Ectodermal cell (in vitro differentiated cells): ENCODE measurements around the gene GPC3.
"Not testable (repeated sequence)": the region's sequence is repeated elsewhere in the genome, so short reads cannot be mapped to it uniquely, and the experiment has no call there.

ENCODE experiments used
- H3K27ac ChIP-seq: 2 replicates; pipeline ENCODE4 v1.7.0; 2013; ENCODE audit warnings: mild to moderate bottlenecking, low read depth, low read length; ENCODE audit not compliant: insufficient read depth, poor library complexity, severe bottlenecking
- H3K27me3 ChIP-seq: 2 replicates; pipeline ENCODE4 v1.7.0; 2013; ENCODE audit warnings: mild to moderate bottlenecking, low read length; ENCODE audit not compliant: insufficient read depth, control insufficient read depth, poor library complexity, severe bottlenecking
- H3K36me3 ChIP-seq: one replicate; pipeline ENCODE4 v1.7.0; 2013; ENCODE audit warnings: low read length; ENCODE audit not compliant: control insufficient read depth, insufficient read depth
- H3K4me1 ChIP-seq: one replicate; pipeline ENCODE4 v1.7.0; 2013; ENCODE audit warnings: low read length; ENCODE audit not compliant: control insufficient read depth, insufficient read depth
- H3K4me3 ChIP-seq: 2 replicates; pipeline ENCODE4 v1.7.0; 2013; ENCODE audit warnings: low read depth, low read length, control low read depth; ENCODE audit not compliant: insufficient read depth
- H3K9me3 ChIP-seq: 2 replicates; pipeline ENCODE4 v1.7.0; 2013; ENCODE audit warnings: mild to moderate bottlenecking, low read length, moderate library complexity; ENCODE audit not compliant: control insufficient read depth
- WGBS, 2 experiments: methylation state at CpG; one replicate each; pipeline ENCODE4 v1.1.7; 2013; ENCODE audit warnings: missing lambda C conversion rate in 2 of 2; 5-methylcytosine and 5-hydroxymethylcytosine counted together

The GPC3 gene

DNA sequence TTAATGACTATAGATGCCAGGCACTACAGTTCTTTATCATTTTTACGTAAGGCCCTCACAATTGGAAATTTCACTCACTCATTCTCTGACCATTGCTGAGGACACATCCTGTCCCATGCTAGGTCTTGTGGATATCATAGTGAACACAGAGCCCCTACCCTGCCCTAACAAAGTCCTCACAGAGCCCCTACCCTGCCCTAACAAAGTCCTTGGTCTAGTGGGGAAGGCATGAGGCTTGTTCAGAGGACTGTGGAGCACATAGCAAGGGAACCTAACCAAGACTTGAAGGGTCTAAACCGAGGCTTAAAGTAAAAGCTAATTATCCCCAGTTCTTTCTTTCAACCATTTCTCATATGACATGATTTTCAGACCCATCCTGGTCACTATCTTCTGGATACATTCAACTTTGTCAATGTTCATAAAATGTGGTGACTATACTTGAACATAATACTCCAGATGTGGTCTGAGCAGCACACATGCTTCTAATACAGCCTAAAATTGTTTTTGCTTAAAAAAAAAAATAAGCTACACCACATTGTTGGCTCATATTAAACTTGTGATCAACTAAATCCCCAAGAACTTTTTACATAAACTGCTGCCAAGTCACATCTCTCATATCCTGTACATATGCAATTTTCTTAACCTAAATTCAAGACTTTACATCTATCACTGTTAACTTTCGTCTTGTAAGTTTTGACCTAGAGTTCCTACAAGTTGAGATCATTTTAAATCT is 77.0 kb downstream of the GPC3 start:
- Histone ChIP-seq H3K27ac (no peak overlapping the region), H3K4me1 (peaks cover 3% of the 10 kb centered on the region), H3K9me3 (no peaks in the 10 kb centered on the region), H3K4me3 (no peak overlapping the region), H3K27me3 (no peaks in the 10 kb centered on the region), H3K36me3 (no peaks in the 10 kb centered on the region)
- WGBS, 2 experiments: 93 to 96% methylated on average over 3 of the region's 3 CpGs

DNA sequence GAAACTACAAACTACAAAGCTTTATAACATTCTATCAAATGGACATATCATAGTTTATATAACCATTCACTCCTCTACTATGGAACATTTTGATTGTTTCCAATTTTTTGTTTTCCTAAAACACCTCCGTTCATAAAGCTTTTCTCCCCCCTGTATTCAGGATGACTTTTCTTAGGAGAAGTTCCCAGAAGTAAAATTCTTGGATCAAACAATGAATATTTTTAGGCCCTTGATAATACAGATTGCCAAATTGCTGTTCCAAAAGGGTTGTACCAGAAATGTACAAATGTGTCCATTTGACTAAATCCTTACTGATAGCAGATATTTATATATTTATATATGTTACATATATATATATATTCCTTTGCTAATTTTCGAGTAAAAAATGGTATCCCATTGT is 77.8 kb downstream of the GPC3 start:
- H3K27me3 ChIP-seq: no peaks in the 10 kb centered on the region
- 90% methylated on average over 2 of the region's 2 CpGs; no CpG with 5 or more reads in 1 of the 2 experiments for WGBS, 2 experiments
- H3K4me1 ChIP-seq: no peaks in the 10 kb centered on the region
- no peaks in the 10 kb centered on the region for H3K9me3 ChIP-seq
- no peak overlapping the region for H3K4me3 ChIP-seq
- H3K36me3 ChIP-seq: no peaks in the 10 kb centered on the region
- H3K27ac ChIP-seq: no peak overlapping the region

DNA sequence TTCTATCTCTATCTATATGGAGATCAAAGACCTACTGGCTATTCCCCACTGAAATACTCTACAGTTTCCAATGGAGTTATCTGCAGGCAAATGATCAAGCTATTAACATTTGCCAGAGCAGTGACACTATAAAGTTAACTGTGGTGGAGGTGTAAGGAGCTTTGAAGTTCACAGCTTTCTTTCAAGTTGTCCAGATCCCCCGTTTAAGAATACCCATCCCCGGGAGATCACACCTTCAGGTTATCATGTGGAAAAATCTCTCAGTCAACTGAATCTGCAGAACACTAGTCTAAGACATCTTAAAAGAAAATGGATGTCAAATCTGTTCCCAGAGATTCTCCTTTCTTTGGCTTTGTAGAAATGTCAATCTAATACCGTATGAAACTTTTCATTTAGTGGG is 80.1 kb downstream of the GPC3 start:
- H3K4me3 ChIP-seq: no peak overlapping the region
- no peak overlapping the region for H3K27ac ChIP-seq
- WGBS, 2 experiments: 89 to 94% methylated on average over 3 of the region's 3 CpGs
- no peaks in the 10 kb centered on the region for H3K9me3 ChIP-seq
- no peaks in the 10 kb centered on the region for H3K36me3 ChIP-seq
- no peaks in the 10 kb centered on the region for H3K27me3 ChIP-seq
- H3K4me1 ChIP-seq: no peaks in the 10 kb centered on the region

DNA sequence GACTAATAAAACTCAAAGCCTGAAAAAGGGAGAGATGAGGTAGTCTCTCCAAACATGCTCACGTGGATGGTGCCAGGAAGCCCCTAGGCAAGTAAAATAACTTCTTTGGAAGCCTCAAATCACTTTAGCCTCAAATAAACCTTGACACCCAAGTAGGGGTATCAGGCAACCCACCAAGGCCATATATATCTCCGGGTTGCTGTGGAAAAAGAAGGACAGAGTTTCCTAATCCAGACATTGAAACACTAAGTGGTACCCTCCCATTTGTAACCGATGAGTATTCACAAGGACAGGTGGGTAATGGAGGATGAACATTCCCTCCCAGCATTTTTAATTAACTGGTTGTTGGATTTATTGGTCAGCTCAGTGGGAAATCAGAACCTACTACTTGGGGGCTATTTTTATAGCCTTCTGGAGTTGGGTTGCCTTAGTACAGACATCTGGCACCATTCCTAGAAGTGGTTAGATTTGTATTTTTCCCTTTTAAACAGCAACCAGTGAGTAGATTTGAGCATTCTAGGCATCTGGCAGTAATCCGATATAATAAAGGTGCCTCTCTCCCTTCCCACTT is 87.7 kb downstream of the GPC3 start:
- WGBS, 2 experiments: 94% methylated on average over 4 of the region's 4 CpGs; no CpG with 5 or more reads in 1 of the 2 experiments

DNA sequence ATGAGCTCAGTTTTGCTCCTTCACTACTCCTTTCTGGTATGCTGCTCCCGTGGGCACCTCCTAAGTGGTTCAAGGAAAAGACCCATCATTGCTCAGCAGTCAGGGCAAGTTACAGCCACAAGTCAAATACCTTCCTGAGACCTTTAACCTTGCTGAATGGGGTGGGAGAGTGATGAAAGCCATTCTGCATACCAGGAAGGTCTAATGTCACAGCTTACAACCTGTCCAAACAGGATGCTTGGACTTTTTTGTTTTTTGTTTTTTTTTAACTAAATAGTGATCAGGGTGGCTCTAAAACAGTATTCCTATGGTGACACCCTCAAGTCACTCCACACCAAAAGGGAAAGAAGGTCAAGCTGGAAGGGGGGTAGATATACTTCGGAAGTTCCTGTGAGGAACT is 93.1 kb downstream of the GPC3 start:
- Histone ChIP-seq H3K4me1 (no peaks in the 10 kb centered on the region), H3K27me3 (no peaks in the 10 kb centered on the region), H3K9me3 (no peaks in the 10 kb centered on the region), H3K4me3 (no peak overlapping the region), H3K36me3 (no peaks in the 10 kb centered on the region), H3K27ac (no peak overlapping the region)
- 31 to 86% methylated on average over 2 of the region's 2 CpGs for WGBS, 2 experiments

More for the DNA sequence above, 87.7 kb downstream of the GPC3 start:
- Histone ChIP-seq H3K36me3 (no peaks in the 10 kb centered on the region), H3K27me3 (no peaks in the 10 kb centered on the region), H3K9me3 (no peaks in the 10 kb centered on the region), H3K27ac (no peak overlapping the region), H3K4me1 (no peaks in the 10 kb centered on the region), H3K4me3 (no peak overlapping the region)

DNA sequence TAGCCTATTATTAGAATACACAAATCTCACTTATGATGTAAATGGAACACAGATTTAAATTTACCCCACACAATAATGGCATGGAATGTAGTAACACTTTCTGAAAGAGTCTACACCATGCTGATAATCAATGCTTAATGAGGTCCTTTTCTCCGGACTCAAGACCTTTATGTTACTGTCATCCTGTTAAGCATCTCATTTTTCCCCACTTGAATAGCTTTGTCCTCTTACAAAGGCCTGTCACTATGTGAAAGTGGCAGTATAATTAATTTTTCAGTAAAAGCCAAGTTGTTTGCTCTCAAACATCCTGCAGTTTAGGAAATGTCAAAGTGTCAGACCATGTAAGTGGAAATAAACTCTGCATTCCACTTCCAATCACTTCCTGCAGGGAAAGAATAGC is 96.4 kb downstream of the GPC3 start:
- no peaks in the 10 kb centered on the region for H3K36me3 ChIP-seq

DNA sequence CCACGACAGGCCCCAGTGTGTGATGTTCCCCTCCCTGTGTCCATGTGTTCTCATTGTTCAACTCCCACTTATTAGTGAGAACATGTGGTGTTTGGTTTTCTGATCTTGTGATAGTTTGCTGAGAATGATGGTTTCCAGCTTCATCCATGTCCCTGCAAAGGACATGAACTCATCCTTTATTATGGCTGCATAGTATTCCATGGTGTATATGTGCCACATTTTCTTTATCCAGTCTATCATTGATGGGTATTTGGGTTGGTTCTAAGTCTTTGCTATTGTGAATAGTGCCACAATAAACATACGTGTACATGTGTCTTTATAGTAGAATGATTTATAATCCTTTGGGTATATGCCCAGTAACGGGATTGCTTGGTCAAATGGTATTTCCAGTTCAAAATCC is 97.3 kb downstream of the GPC3 start:
- not testable (repeated sequence) for H3K27me3 ChIP-seq, H3K36me3 ChIP-seq, H3K27ac ChIP-seq, H3K4me1 ChIP-seq, H3K9me3 ChIP-seq, H3K4me3 ChIP-seq
- WGBS, 2 experiments: 100% methylated on average over 2 of the region's 3 CpGs; no CpG with 5 or more reads in 1 of the 2 experiments

More for the DNA sequence above, 96.4 kb downstream of the GPC3 start:
- 56% methylated on average over 1 of the region's 1 CpG; no CpG with 5 or more reads in 1 of the 2 experiments for WGBS, 2 experiments
- Histone ChIP-seq H3K27ac (no peak overlapping the region), H3K4me1 (no peaks in the 10 kb centered on the region), H3K4me3 (no peak overlapping the region), H3K9me3 (no peaks in the 10 kb centered on the region), H3K27me3 (no peaks in the 10 kb centered on the region)

DNA sequence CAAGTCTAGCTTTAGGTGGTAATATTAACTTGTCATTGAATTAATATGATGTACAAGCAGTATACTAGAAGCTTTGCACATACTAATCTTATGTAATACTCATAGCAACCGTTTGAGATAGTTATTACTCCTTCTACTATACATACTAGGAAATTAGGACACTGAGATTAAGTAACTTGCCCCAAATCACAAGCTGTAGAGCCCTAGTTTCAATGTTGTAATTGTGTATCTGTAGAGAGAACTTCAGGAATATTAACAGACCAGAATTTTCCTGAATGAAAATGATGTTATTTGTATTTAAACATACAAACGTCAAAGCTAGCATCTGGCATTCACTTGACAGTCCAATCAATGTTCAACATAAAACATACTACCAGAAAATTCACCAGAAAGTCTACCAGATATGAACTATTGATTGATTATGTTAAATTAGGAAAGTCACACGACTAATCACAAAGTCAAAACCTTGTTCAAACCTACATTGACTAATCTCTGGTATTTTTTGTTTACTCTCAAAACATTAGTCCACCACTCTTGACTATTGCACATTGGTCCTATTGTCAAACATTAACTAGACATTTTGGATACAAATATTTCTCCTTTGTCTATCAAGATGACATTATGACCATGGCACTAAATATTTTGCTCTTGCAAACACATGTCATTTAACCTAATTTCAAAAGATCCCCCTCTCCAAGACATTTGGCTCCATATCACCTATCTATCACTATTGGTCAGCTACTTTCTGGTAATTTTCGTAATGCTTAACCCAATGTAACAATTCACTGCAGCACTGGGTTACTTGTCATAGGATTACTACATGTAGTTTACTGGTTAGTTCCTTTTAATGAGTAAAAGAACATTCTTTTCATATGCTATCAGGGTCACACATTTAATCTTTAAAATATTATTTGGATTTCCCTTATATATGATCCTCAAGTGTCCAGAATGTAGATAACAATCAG is 100.7 kb downstream of the GPC3 start:
- H3K4me3 ChIP-seq: no peak overlapping the region
- WGBS, 2 experiments: 88 to 91% methylated on average over 1 to 3 of the region's 4 CpGs
- no peak overlapping the region for H3K27ac ChIP-seq
- no peaks in the 10 kb centered on the region for H3K36me3 ChIP-seq
- H3K4me1 ChIP-seq: no peaks in the 10 kb centered on the region
- H3K9me3 ChIP-seq: no peaks in the 10 kb centered on the region
- no peaks in the 10 kb centered on the region for H3K27me3 ChIP-seq

DNA sequence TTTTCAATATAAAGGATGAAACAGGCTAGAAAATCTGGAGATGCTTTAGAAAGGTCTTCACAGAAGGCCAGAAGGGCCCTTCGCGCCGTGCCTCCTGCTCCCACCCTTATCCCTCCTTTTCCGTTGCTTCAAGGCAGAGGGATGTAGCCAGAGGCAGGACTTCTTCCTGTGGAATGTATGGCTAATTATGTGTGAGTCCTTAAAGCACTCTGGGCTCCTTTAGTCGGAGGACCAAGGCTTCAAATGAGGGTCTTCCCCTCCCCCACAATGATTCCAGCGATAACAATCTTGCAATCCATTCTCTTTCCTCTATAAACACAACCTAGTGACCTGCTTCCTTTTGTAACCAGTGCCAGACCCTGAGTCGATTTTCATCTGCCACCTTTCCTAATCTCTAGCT is 103.5 kb downstream of the GPC3 start:
- Histone ChIP-seq H3K36me3 (no peaks in the 10 kb centered on the region), H3K4me3 (no peak overlapping the region), H3K27ac (no peak overlapping the region), H3K4me1 (no peaks in the 10 kb centered on the region), H3K27me3 (no peaks in the 10 kb centered on the region), H3K9me3 (no peaks in the 10 kb centered on the region)
- 50 to 73% methylated on average over 5 to 6 of the region's 7 CpGs for WGBS, 2 experiments

DNA sequence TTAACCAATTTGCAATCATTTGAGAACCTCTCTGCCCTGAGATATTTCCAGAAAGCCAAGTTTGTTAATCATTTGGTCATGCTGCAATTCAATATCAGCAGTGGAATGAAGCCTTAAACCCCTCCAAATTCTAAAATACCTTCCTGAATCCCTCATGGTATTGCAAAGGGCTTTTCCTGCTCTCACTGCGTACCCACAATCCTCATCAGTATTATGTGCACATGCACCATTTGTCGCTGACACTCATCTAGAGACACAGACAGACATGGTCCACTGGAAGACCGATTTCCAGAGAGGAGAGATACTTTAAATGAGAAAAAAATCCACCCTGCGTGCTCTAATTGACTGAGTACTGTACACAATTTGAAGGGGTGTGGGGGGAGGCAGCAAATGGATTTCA is 104.4 kb downstream of the GPC3 start:
- no peak overlapping the region for H3K27ac ChIP-seq
- no peaks in the 10 kb centered on the region for H3K4me1 ChIP-seq
- H3K9me3 ChIP-seq: no peaks in the 10 kb centered on the region
- no peak overlapping the region for H3K4me3 ChIP-seq
- H3K36me3 ChIP-seq: no peaks in the 10 kb centered on the region
- no peaks in the 10 kb centered on the region for H3K27me3 ChIP-seq
- 89 to 94% methylated on average over 4 of the region's 4 CpGs for WGBS, 2 experiments
